CD4-positive, alpha-beta T cell treated with Interleukin-10 for 1 hour (primary cell): Measurements from ENCODE around the gene PADI2.

Experiments used
- DNase-seq: peaks from one replicate; pipeline ENCODE4 v3.0.0-alpha.2; 2020

PADI2 gene

GRCh38 chr1:17137441-17137840 lies 18.2 kb upstream of the PADI2 start:
- no peak for DNase-seq

GRCh38 chr1:17136936-17137335 lies 17.7 kb upstream of the PADI2 start:
- DNase-seq = no peak

- no peak for DNase-seq
These were observed 16.9 kb upstream of the PADI2 start for GRCh38 chr1:17136145-17136544.

- no peak for DNase-seq
These were observed 16.3 kb upstream of the PADI2 start for GRCh38 chr1:17135530-17135929.

GRCh38 chr1:17134724-17135123 lies 15.5 kb upstream of the PADI2 start:
- no peak for DNase-seq

- DNase-seq = no peak
These were observed 14.8 kb upstream of the PADI2 start for GRCh38 chr1:17134034-17134433.

GRCh38 chr1:17130138-17130635 lies 10.9 kb upstream of the PADI2 start:
- DNase-seq = no peak

GRCh38 chr1:17128361-17128760 lies 9.1 kb upstream of the PADI2 start:
- no peak for DNase-seq

GRCh38 chr1:17125756-17126237 lies 6.5 kb upstream of the PADI2 start:
- peak; percentile 79 for DNase-seq

- DNase-seq = no peak
These were observed 4.2 kb upstream of the PADI2 start for GRCh38 chr1:17123196-17124045.

GRCh38 chr1:17122521-17123164 lies 3.4 kb upstream of the PADI2 start:
- no peak for DNase-seq

- DNase-seq = no peak
These were observed 2.6 kb upstream of the PADI2 start for GRCh38 chr1:17121881-17122280.

- DNase-seq = no peak
These were observed 1.9 kb upstream of the PADI2 start for GRCh38 chr1:17120962-17121837.

- DNase-seq = no peak
These were observed 1.2 kb upstream of the PADI2 start for GRCh38 chr1:17120481-17120877.

- no peak for DNase-seq
These were observed 676 bp upstream of the PADI2 start for GRCh38 chr1:17119773-17120480.

- no peak for DNase-seq
These were observed 560 bp downstream of the PADI2 start for GRCh38 chr1:17118706-17119075.

GRCh38 chr1:17118268-17118667 lies 983 bp downstream of the PADI2 start:
- DNase-seq = no peak

GRCh38 chr1:17117451-17118265 lies 1.6 kb downstream of the PADI2 start:
- DNase-seq = no peak

- DNase-seq = no peak
These were observed 2.6 kb downstream of the PADI2 start for GRCh38 chr1:17116643-17117042.

GRCh38 chr1:17113963-17114362 lies 5.3 kb downstream of the PADI2 start:
- DNase-seq = no peak

- no peak for DNase-seq
These were observed 6.6 kb downstream of the PADI2 start for GRCh38 chr1:17112496-17113236.
